WTC11 (cell line): Measurements from ENCODE around the gene NEMP1. TPM values are rescaled to one million over a fixed set of nuclear protein-coding genes. Genes with fewer than 3 reads are reported as not detected.
"Not testable (repeated sequence)": the region's sequence is repeated elsewhere in the genome, so short reads cannot be mapped to it uniquely, and the experiment has no call there.

Experiments
- ATAC-seq: fragments of 200-7000 bp; cut with Tn5 transposase; 2 replicates; pipeline ENCODE4 v1.10.0; 2021; ENCODE audit warnings: mild to moderate bottlenecking, moderate library complexity
- CTCF ChIA-PET: fragments of 300-600 bp; sonication (Branson Sonifier 250); formaldehyde crosslinking; loops from one replicate; lab custom pipeline; 2021; ENCODE audit warnings: antibody characterized with exemption; lab: Charles Lee
- POLR2A ChIA-PET: fragments of 350-600 bp; sonication (Branson Sonifier 250); formaldehyde crosslinking; loops from one replicate; lab custom pipeline; 2021; ENCODE audit warnings: antibody characterized with exemption; lab: Charles Lee
- DNase-seq: peaks from one replicate; pipeline ENCODE4 v3.0.0; 2021; ENCODE audit warnings: low spot score
- H3K27ac Mint-ChIP-seq: 2 replicates; pipeline ENCODE4 v1.8.0; 2021; ENCODE audit warnings: mixed read lengths
- H3K27me3 Mint-ChIP-seq: 2 replicates; pipeline ENCODE4 v1.8.0; 2021; ENCODE audit warnings: low read depth, mild to moderate bottlenecking, moderate library complexity, mixed read lengths
- H3K36me3 Mint-ChIP-seq: 2 replicates; pipeline ENCODE4 v1.8.0; 2021; ENCODE audit warnings: mixed read lengths
- H3K4me1 Mint-ChIP-seq: 2 replicates; pipeline ENCODE4 v1.8.0; 2022; ENCODE audit warnings: mixed read lengths
- H3K4me3 Mint-ChIP-seq: 2 replicates; pipeline ENCODE4 v1.8.0; 2021; ENCODE audit warnings: mild to moderate bottlenecking, moderate library complexity, mixed read lengths
- H3K9me3 Mint-ChIP-seq: 2 replicates; pipeline ENCODE4 v1.8.0; 2021; ENCODE audit warnings: mixed read lengths
- CBFB ChIP-seq: sonication (generic); formaldehyde crosslinking; IDR thresholded peaks from 2 replicates; pipeline ENCODE4 v1.8.1; 2022; ENCODE audit warnings: mild to moderate bottlenecking, low read depth, missing genetic modification reagents
- GABPB1 ChIP-seq: sonication (generic); formaldehyde crosslinking; IDR thresholded peaks from 2 replicates; pipeline ENCODE4 v1.8.1; 2023; ENCODE audit warnings: mild to moderate bottlenecking, missing genetic modification reagents
- HMGA2 ChIP-seq: fragments of 250-450 bp; sonication (Bioruptor Pico); IDR thresholded peaks from 2 replicates; pipeline ENCODE4 v1.4.0; 2021; ENCODE audit warnings: mild to moderate bottlenecking, moderate library complexity
- JAZF1 ChIP-seq: fragments of 250-450 bp; sonication (Bioruptor Pico); IDR thresholded peaks from 2 replicates; pipeline ENCODE4 v1.9.0; 2021; ENCODE audit warnings: moderate library complexity, mild to moderate bottlenecking, inconsistent platforms
- JUN ChIP-seq: sonication (generic); formaldehyde crosslinking; IDR thresholded peaks from 2 replicates; pipeline ENCODE4 v1.8.0; 2023; ENCODE audit warnings: mild to moderate bottlenecking, missing genetic modification reagents
- MXD4 ChIP-seq: fragments of 250-450 bp; sonication (Bioruptor Pico); IDR thresholded peaks from 2 replicates; pipeline ENCODE4 v1.8.0; 2021; ENCODE audit warnings: mild to moderate bottlenecking, moderate library complexity, borderline replicate concordance
- NFATC4 ChIP-seq: fragments of 250-450 bp; sonication (Bioruptor Pico); IDR thresholded peaks from 2 replicates; pipeline ENCODE4 v1.9.0; 2021; ENCODE audit warnings: mild to moderate bottlenecking
- NR3C1 ChIP-seq: sonication (generic); formaldehyde crosslinking; conservative IDR thresholded peaks from 2 replicates; pipeline ENCODE4 v1.8.1; 2023; ENCODE audit warnings: low read depth, mild to moderate bottlenecking, missing genetic modification reagents
- SMAD3 ChIP-seq: sonication (generic); formaldehyde crosslinking; IDR thresholded peaks from 2 replicates; pipeline ENCODE4 v1.8.0; 2022; ENCODE audit warnings: missing genetic modification reagents, mild to moderate bottlenecking, borderline replicate concordance
- SMAD4 ChIP-seq: sonication (generic); formaldehyde crosslinking; IDR thresholded peaks from 2 replicates; pipeline ENCODE4 v1.8.0; 2022; ENCODE audit warnings: mild to moderate bottlenecking, missing genetic modification reagents
- SOX15 ChIP-seq: fragments of 250-450 bp; sonication (Bioruptor Pico); IDR thresholded peaks from 2 replicates; pipeline ENCODE4 v1.9.0; 2021; ENCODE audit warnings: mild to moderate bottlenecking
- TEAD1 ChIP-seq: sonication (generic); formaldehyde crosslinking; IDR thresholded peaks from 2 replicates; pipeline ENCODE4 v1.8.0; 2022; ENCODE audit warnings: mild to moderate bottlenecking, missing genetic modification reagents
- TEAD4 ChIP-seq: sonication (generic); formaldehyde crosslinking; IDR thresholded peaks from 2 replicates; pipeline ENCODE4 v1.8.0; 2022; ENCODE audit warnings: mild to moderate bottlenecking, missing genetic modification reagents
- ZBTB43 ChIP-seq: sonication (generic); formaldehyde crosslinking; IDR thresholded peaks from 2 replicates; pipeline ENCODE4 v1.8.1; 2023; ENCODE audit warnings: mild to moderate bottlenecking, missing genetic modification reagents
- ZNF416 ChIP-seq: fragments of 250-450 bp; sonication (Bioruptor Pico); IDR thresholded peaks from 2 replicates; pipeline ENCODE4 v1.9.0; 2021; ENCODE audit warnings: mild to moderate bottlenecking, inconsistent platforms
- total RNA-seq: library from RNA; stranded (reverse); gene quantifications from 3 replicates; pipeline ENCODE4 v1.2.3, GENCODE V29; 2021
- TF ChIP-seq, protein P1 (sequence below): sonication (generic); formaldehyde crosslinking; IDR thresholded peaks from 2 replicates; pipeline ENCODE4 v1.8.1; 2022; ENCODE audit warnings: missing genetic modification reagents, borderline replicate concordance
- TF ChIP-seq, protein P2 (sequence below): fragments of 250-450 bp; sonication (Bioruptor Pico); IDR thresholded peaks from 2 replicates; pipeline ENCODE4 v1.9.0; 2021; ENCODE audit warnings: moderate library complexity, mild to moderate bottlenecking, inconsistent platforms, borderline replicate concordance
- TF ChIP-seq, protein P3 (sequence below): sonication (generic); formaldehyde crosslinking; IDR thresholded peaks from 2 replicates; pipeline ENCODE4 v1.8.0; 2022; ENCODE audit warnings: mild to moderate bottlenecking, missing genetic modification reagents
- TF ChIP-seq, protein P4 (sequence below): sonication (generic); formaldehyde crosslinking; IDR thresholded peaks from 2 replicates; pipeline ENCODE4 v1.8.1; 2022; ENCODE audit warnings: mild to moderate bottlenecking, missing genetic modification reagents, moderate library complexity, borderline replicate concordance
- TF ChIP-seq, protein P5 (sequence below): sonication (generic); formaldehyde crosslinking; IDR thresholded peaks from 2 replicates; pipeline ENCODE4 v1.8.1; 2022; ENCODE audit warnings: low read depth, mild to moderate bottlenecking, moderate library complexity, missing genetic modification reagents, borderline replicate concordance

The NEMP1 gene
- total RNA-seq, 1 experiment from 2014 or later = 41.9 TPM

- ChIA-PET CTCF (interaction anchor here (0.7 to 2.1 kb wide), 8 partner anchors 12 to 67 kb away, joined by 3 to 7 read pairs (median 4); no protein-coding TSS in a partner anchor), POLR2A (no interaction called here)
- Mint-ChIP-seq H3K4me3 (no peak overlapping the region), H3K27me3 (no peaks in the 10 kb centered on the region), H3K4me1 (no peaks in the 10 kb centered on the region), H3K9me3 (peaks cover 5% of the 10 kb centered on the region), H3K36me3 (peaks cover 63% of the 10 kb centered on the region), H3K27ac (no peak overlapping the region)
- DNase-seq (no peak), ATAC-seq (no peak)
- TF ChIP-seq JUN (CRISPR knock-in tag) = no peak
- no peak for TF ChIP-seq TEAD4
- TF ChIP-seq, protein P1, sequence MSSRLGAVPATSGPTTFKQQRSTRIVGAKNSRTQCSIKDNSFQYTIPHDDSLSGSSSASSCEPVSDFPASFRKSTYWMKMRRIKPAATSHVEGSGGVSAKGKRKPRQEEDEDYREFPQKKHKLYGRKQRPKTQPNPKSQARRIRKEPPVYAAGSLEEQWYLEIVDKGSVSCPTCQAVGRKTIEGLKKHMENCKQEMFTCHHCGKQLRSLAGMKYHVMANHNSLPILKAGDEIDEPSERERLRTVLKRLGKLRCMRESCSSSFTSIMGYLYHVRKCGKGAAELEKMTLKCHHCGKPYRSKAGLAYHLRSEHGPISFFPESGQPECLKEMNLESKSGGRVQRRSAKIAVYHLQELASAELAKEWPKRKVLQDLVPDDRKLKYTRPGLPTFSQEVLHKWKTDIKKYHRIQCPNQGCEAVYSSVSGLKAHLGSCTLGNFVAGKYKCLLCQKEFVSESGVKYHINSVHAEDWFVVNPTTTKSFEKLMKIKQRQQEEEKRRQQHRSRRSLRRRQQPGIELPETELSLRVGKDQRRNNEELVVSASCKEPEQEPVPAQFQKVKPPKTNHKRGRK = no peak
- TF ChIP-seq, protein P2, sequence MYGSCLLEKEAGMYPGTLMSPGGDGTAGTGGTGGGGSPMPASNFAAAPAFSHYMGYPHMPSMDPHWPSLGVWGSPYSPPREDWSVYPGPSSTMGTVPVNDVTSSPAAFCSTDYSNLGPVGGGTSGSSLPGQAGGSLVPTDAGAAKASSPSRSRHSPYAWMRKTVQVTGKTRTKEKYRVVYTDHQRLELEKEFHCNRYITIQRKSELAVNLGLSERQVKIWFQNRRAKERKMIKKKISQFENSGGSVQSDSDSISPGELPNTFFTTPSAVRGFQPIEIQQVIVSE (CRISPR knock-in tag) = no peak
- TF ChIP-seq NFATC4 (CRISPR knock-in tag) = no peak
- no peak for TF ChIP-seq SMAD4 (CRISPR knock-in tag)
- TF ChIP-seq, protein P3, sequence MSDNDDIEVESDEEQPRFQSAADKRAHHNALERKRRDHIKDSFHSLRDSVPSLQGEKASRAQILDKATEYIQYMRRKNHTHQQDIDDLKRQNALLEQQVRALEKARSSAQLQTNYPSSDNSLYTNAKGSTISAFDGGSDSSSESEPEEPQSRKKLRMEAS = no peak
- TF ChIP-seq, protein P4, sequence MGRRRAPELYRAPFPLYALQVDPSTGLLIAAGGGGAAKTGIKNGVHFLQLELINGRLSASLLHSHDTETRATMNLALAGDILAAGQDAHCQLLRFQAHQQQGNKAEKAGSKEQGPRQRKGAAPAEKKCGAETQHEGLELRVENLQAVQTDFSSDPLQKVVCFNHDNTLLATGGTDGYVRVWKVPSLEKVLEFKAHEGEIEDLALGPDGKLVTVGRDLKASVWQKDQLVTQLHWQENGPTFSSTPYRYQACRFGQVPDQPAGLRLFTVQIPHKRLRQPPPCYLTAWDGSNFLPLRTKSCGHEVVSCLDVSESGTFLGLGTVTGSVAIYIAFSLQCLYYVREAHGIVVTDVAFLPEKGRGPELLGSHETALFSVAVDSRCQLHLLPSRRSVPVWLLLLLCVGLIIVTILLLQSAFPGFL (CRISPR knock-in tag) = no peak
- TF ChIP-seq TEAD1 (CRISPR knock-in tag) = no peak
- no peak for TF ChIP-seq JAZF1
- TF ChIP-seq CBFB = no peak
- TF ChIP-seq HMGA2 (CRISPR knock-in tag) = no peak
- no peak for TF ChIP-seq NR3C1 (CRISPR knock-in tag)
- TF ChIP-seq ZBTB43 (CRISPR knock-in tag) = no peak
Observed at GRCh38 chr12:57057067-57057751, 21.4 kb downstream of the NEMP1 start.

GRCh38 chr12:57055824-57056223 lies 22.8 kb downstream of the NEMP1 start:
- ChIA-PET CTCF (no interaction called here), POLR2A (no interaction called here)
- Mint-ChIP-seq H3K4me3 (no peak overlapping the region), H3K27me3 (no peaks in the 10 kb centered on the region), H3K9me3 (peaks cover 5% of the 10 kb centered on the region), H3K36me3 (peaks cover 57% of the 10 kb centered on the region), H3K27ac (no peak overlapping the region), H3K4me1 (no peaks in the 10 kb centered on the region)
- TF ChIP-seq MXD4 = no peak
- TF ChIP-seq SOX15 (CRISPR knock-in tag) = no peak
- TF ChIP-seq, protein P5, sequence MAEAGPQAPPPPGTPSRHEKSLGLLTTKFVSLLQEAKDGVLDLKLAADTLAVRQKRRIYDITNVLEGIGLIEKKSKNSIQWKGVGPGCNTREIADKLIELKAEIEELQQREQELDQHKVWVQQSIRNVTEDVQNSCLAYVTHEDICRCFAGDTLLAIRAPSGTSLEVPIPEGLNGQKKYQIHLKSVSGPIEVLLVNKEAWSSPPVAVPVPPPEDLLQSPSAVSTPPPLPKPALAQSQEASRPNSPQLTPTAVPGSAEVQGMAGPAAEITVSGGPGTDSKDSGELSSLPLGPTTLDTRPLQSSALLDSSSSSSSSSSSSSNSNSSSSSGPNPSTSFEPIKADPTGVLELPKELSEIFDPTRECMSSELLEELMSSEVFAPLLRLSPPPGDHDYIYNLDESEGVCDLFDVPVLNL = no peak
- no peak for TF ChIP-seq SMAD3 (CRISPR knock-in tag)
- TF ChIP-seq ZNF416 = no peak
- TF ChIP-seq, protein P1 = no peak
- no peak for TF ChIP-seq GABPB1 (CRISPR knock-in tag)
- DNase-seq (no peak), ATAC-seq (no peak)

GRCh38 chr12:57053901-57054300 lies 24.7 kb downstream of the NEMP1 start:
- H3K36me3 Mint-ChIP-seq = peaks cover 40% of the 10 kb centered on the region
- CTCF ChIA-PET, DNase-seq, H3K9me3 Mint-ChIP-seq, H3K4me3 Mint-ChIP-seq, ATAC-seq, H3K4me1 Mint-ChIP-seq, H3K27ac Mint-ChIP-seq, H3K27me3 Mint-ChIP-seq, POLR2A ChIA-PET: not testable (repeated sequence)

- POLR2A ChIA-PET, DNase-seq, ATAC-seq, H3K4me1 Mint-ChIP-seq, H3K9me3 Mint-ChIP-seq, H3K4me3 Mint-ChIP-seq, H3K27ac Mint-ChIP-seq, H3K27me3 Mint-ChIP-seq: not testable (repeated sequence)
- peaks cover 32% of the 10 kb centered on the region for H3K36me3 Mint-ChIP-seq
- CTCF ChIA-PET = interaction anchor here (0.5 to 4.4 kb wide), 3 partner anchors 9 to 59 kb away, joined by 3 to 25 read pairs (median 3); partner anchors contain the start of gene STAT6
Observed at GRCh38 chr12:57053146-57053545, 25.4 kb downstream of the NEMP1 start.
